Measurements from ENCODE around the gene SYT11. TPM values are rescaled to one million over a fixed set of nuclear protein-coding genes. Genes with fewer than 3 reads are reported as not detected.

SYT11 gene
- total RNA-seq, 4 donors from 2014 or later: 0.87 to 5.3 (median 2.7) TPM

DNA sequence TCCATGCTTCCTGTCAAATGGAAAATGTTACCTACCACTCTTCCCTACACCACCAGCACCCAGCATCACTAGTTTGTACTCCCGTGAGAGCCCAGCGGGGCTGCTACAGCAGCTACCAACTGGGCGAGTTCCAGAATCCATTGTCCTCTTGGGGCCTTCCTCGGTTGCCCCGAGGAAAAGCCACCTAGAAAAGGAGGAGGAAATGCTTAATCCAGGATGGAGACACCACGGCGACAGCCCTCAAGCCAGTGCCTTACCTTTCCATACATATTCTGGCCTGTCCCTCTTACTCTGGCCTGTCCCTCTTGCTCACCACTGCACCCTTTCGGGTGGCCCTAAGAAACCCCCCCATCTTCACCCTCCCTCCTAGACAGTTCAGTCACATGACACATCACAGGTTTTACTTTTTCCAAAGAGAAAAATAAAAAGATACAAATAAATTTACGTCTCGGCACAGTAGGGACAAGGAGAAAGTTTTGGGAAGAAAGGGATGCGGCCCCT is 51.3 kb downstream of the SYT11 start:
- Histone ChIP-seq H3K27ac (peak overlapping the region; percentile 86 to 99 (median 95)), H3K36me3 (peaks cover 12 to 78% (median 40%) of the 10 kb centered on the region in 3 donors), H3K4me3 (peak overlapping the region; percentile 49 to 96 (median 82)), H3K9me3 (no peaks in the 10 kb centered on the region), H3K27me3 (no peaks in the 10 kb centered on the region), H3K4me1 (peaks cover 9 to 36% (median 14%) of the 10 kb centered on the region in 3 donors)
- WGBS, 2 donors: 0 to 1% methylated on average over 8 to 11 of the region's 11 CpGs
- intact Hi-C loops (cut with DNase I): no loop called here
- TF ChIP-seq, protein P1, sequence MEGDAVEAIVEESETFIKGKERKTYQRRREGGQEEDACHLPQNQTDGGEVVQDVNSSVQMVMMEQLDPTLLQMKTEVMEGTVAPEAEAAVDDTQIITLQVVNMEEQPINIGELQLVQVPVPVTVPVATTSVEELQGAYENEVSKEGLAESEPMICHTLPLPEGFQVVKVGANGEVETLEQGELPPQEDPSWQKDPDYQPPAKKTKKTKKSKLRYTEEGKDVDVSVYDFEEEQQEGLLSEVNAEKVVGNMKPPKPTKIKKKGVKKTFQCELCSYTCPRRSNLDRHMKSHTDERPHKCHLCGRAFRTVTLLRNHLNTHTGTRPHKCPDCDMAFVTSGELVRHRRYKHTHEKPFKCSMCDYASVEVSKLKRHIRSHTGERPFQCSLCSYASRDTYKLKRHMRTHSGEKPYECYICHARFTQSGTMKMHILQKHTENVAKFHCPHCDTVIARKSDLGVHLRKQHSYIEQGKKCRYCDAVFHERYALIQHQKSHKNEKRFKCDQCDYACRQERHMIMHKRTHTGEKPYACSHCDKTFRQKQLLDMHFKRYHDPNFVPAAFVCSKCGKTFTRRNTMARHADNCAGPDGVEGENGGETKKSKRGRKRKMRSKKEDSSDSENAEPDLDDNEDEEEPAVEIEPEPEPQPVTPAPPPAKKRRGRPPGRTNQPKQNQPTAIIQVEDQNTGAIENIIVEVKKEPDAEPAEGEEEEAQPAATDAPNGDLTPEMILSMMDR (IDR thresholded peaks at IDR 0.05): no peak
- no peak for TF ChIP-seq POLR2A (IDR thresholded peaks at IDR 0.05)
- no peak for DNase-seq

DNA sequence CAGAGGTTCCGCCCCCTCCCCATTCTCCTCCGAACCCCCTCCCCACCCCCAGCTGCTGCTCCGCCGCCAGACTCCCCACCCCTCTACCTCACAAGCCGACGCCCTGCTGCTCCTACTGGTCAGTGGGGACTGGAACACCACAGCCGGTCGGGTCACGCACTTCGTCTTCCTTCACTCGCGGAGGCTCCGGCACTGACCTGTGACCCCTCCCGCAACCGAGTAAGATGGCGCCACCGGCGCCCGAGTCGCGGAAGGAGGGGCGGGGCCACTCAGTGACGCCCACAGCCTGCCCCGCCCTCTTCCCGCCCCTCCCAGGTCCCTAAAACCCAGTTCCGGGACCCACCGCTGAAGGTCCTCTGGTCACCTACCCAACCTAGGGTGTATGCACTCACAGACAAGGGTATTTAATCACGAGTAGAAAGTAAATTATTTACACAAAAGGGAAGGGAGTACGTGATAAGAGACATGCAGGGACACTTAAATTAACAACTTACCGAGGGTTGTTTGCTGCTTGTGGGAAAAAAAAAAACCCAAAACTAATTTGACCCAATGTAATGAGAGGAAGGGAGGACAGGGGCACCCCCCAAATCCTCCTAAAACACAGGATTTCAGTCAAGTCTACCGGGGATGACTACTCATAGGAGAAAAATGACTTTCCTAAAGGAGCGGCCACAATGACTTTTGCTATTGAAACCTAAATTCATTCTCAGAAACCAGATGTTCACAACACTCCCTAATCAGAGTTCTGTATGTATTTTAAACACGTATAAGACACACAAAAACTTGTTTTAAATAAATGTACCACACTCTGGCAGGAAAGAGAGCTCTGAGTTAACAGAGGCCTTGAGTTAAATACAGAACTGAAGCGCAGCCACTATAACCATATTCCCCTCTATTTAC is 52.0 kb downstream of the SYT11 start, which contains the start of gene RIT1:
Gene RIT1, minus strand, starts transcription at position 194 of the 900 bp plus-strand sequence. CDS start 588 bp downstream, outside the sequence.
- H3K27me3 ChIP-seq: no peaks in the 10 kb centered on the region
- peaks cover 12 to 78% (median 48%) of the 10 kb centered on the region in 3 donors for H3K36me3 ChIP-seq
- H3K27ac ChIP-seq: peak within 1 kb of the TSS; percentile 86 to 99 (median 95)
- intact Hi-C loops (cut with DNase I): no loop called here
- 21 to 26% methylated on average over 7 to 9 of the region's 34 CpGs for WGBS, 2 donors
- TF ChIP-seq, protein P1 (IDR thresholded peaks at IDR 0.05): peak in 4 of 6 experiments; percentile 8 to 40 (median 37)
- peak in 3 of 4 donors; percentile 40 to 78 (median 58) for TF ChIP-seq POLR2A (IDR thresholded peaks at IDR 0.05)
- H3K4me3 ChIP-seq: peak within 1 kb of the TSS; percentile 49 to 96 (median 82)
- H3K9me3 ChIP-seq: no peaks in the 10 kb centered on the region
- H3K4me1 ChIP-seq: peaks cover 9 to 36% (median 14%) of the 10 kb centered on the region in 3 donors
- DNase-seq: peak; percentile 34

DNA sequence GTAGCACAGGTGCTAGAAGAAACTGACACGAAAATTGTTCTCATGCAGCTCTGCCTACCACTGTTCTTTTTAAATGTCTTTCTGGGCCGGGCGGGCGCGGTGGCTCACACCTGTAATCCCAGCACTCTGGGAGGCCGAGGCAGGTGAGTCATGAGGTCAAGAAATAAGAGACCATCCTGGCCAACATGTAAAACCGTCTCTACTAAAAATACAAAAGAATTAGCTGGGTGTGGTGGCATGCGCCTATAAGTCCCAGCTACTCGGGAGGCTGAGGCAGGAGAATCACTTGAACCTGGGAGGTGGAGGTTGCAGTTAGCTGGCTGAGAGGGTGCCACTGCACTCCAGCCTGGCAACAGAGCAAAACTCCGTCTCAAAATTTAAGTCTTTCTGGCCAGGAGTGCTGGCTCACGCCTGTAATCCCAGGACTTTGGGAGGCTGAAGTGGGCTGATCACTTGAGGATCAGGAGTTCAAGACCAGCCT is 52.7 kb downstream of the SYT11 start:
- WGBS, 2 donors: 67 to 70% methylated on average over 8 to 10 of the region's 11 CpGs
- H3K36me3 ChIP-seq: peaks cover 16 to 78% (median 49%) of the 10 kb centered on the region in 3 donors
- H3K4me3 ChIP-seq: no peak overlapping the region
- intact Hi-C loops (cut with DNase I): no loop called here
- DNase-seq: no peak
- TF ChIP-seq, protein P1 (IDR thresholded peaks at IDR 0.05): no peak
- TF ChIP-seq POLR2A (IDR thresholded peaks at IDR 0.05): no peak
- H3K27me3 ChIP-seq: no peaks in the 10 kb centered on the region
- no peaks in the 10 kb centered on the region for H3K9me3 ChIP-seq
- peak overlapping the region; percentile 86 to 99 (median 95) for H3K27ac ChIP-seq
- H3K4me1 ChIP-seq: peaks cover 9 to 36% (median 14%) of the 10 kb centered on the region in 3 donors

DNA sequence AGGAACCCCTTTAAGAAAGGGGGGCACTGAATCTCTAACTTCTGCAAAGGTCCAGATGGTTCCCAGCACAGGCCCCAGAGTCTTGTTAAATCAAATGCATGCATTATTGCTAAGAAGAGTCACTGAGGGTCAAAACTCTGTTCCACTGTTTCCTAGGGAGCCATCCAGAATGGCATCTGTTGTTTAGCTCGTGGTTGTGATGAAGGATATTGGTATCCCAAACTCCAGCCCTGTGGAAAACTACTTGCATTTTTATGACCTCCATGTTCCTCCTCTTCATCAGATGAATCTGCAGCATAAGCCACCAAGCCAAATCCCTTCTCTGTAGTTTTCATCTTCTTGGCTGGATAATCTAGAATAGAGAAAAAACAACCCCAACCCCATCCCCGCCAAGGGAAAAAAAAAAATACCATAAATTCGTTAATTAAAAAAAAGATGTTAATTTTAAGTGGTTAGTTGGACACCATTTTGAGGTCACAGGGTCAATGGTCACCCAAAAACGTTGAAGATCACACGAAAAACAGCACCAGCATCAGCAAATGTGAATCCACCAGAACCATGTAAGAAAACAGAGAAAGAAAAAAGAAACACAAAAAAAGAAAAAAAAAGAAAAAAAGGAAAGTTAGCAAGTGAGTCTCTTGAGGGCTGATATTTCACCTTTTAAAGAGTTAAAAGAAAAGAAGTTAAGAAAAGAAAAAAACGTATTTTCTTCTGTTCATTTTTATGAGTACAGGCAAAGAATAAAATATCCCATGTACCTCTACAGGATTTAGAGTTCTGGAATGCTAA is 54.8 kb downstream of the SYT11 start:
- Histone ChIP-seq H3K36me3 (peaks cover 5 to 78% (median 45%) of the 10 kb centered on the region in 3 donors), H3K9me3 (no peaks in the 10 kb centered on the region), H3K4me1 (peaks cover 9 to 25% (median 11%) of the 10 kb centered on the region in 3 donors), H3K27ac (no peak overlapping the region), H3K27me3 (no peaks in the 10 kb centered on the region), H3K4me3 (no peak overlapping the region)
- WGBS, 2 donors: 69 to 70% methylated on average over 5 to 6 of the region's 6 CpGs
- TF ChIP-seq POLR2A (IDR thresholded peaks at IDR 0.05): no peak
- intact Hi-C loops (cut with DNase I): no loop called here
- no peak for DNase-seq

DNA sequence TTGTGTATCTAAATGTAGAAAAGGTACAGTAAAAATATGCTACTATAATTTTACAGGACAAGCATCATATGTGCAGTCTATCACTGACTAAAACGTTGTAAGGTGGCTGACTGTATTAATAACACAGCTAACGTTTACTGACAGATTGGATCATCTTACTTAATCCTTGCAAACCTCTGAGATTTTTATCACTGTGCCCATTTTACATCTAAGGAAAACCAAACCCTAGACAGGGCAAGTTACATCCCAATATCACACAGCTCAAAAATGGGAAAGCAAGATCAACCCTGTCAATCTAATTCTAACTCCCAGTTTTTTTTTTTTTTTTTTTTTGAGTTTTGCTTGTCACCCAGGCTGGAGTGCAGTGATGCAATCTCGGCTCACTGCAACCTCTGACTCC is 59.3 kb downstream of the SYT11 start:
- Histone ChIP-seq H3K9me3 (no peaks in the 10 kb centered on the region), H3K27ac (no peak overlapping the region), H3K27me3 (no peaks in the 10 kb centered on the region), H3K4me1 (peaks cover 0 to 5% (median 0%) of the 10 kb centered on the region in 3 donors), H3K36me3 (peaks cover 19 to 100% (median 69%) of the 10 kb centered on the region in 3 donors), H3K4me3 (no peak overlapping the region)
- WGBS, 2 donors: 67 to 73% methylated on average over 3 of the region's 3 CpGs
- intact Hi-C loops (cut with DNase I): no loop called here
- no peak for DNase-seq
- TF ChIP-seq POLR2A (IDR thresholded peaks at IDR 0.05): no peak
- TF ChIP-seq, protein P1 (IDR thresholded peaks at IDR 0.05): no peak
